ENCODE measurements around the gene XYLB.

GRCh38 chr3:38349684-38350359, 3.2 kb downstream of the XYLB start:
- no peak for TF ChIP-seq RAD21 (IDR thresholded peaks at IDR 0.05; ENCODE audit: low read length)
- no peak for TF ChIP-seq CHD2 (IDR thresholded peaks at IDR 0.05; ENCODE audit: low read length, partially characterized antibody)
- no peak for TF ChIP-seq TCF12 (IDR thresholded peaks at IDR 0.05)
- no peak for TF ChIP-seq CTCF (IDR thresholded peaks at IDR 0.05)
- TF ChIP-seq EP300 (IDR thresholded peaks at IDR 0.05; ENCODE audit: borderline replicate concordance in 1 of 2, low read depth in 1 of 2, low read length in 1 of 2): no peak
- no peak for TF ChIP-seq GATA2 (CRISPR knock-in tag; IDR thresholded peaks at IDR 0.05)
- no peak for TF ChIP-seq RXRA (IDR thresholded peaks at IDR 0.05; ENCODE audit: borderline replicate concordance, low read depth)
- TF ChIP-seq GABPA (IDR thresholded peaks at IDR 0.05; ENCODE audit: low read depth): no peak
